Breast epithelium (tissue), 4 donors: ENCODE measurements around the gene NOMO2. TPM values are rescaled to one million over a fixed set of nuclear protein-coding genes. Genes with fewer than 3 reads are reported as not detected.
A peak's percentile ranks its signal among the peaks of the same experiment; 100 is the strongest.
"Not testable (repeated sequence)": the region's sequence is repeated elsewhere in the genome, so short reads cannot be mapped to it uniquely, and the experiment has no call there.

Experiments used
- DNase-seq, 2 donors: peaks; one replicate each; pipeline ENCODE4 v3.0.0-alpha.2; 2019; ENCODE audit warnings: low spot score in 2 of 2
- H3K27ac ChIP-seq, 2 donors: fragments of 200-600 bp; sonication (generic) in 1 of 2; one replicate each; pipeline ENCODE4 v1.5.1; 2016 to 2019; ENCODE audit warnings: mild to moderate bottlenecking in 1 of 2
- H3K27me3 ChIP-seq, 2 donors: fragments of 200-600 bp; sonication (generic) in 1 of 2; one replicate each; pipeline versions ENCODE4 v1.5.1 to v1.6.0; 2017 to 2019; ENCODE audit warnings: control low read depth in 1 of 2, mild to moderate bottlenecking in 1 of 2
- H3K36me3 ChIP-seq: fragments of 200-600 bp; one replicate; pipeline ENCODE4 v1.5.1; 2019
- H3K4me1 ChIP-seq, 2 donors: fragments of 200-600 bp; sonication (generic); one replicate each; pipeline ENCODE4 v1.5.1; 2016 to 2019; ENCODE audit warnings: control low read depth in 1 of 2
- H3K4me3 ChIP-seq, 3 donors: fragments of 200-600 bp; sonication (generic); 1 replicate in 2 of 3; 2 replicates in 1 of 3; pipeline ENCODE4 v1.5.1; 2016 to 2019; ENCODE audit warnings: mild to moderate bottlenecking in 3 of 3, moderate library complexity in 2 of 3
- H3K9me3 ChIP-seq, 2 donors: fragments of 200-600 bp; sonication (generic) in 1 of 2; one replicate each; pipeline ENCODE4 v1.5.1; 2016 to 2019; ENCODE audit warnings: control low read depth in 1 of 2
- intact Hi-C: fragments of 100-400 bp; cut with DNase I; formaldehyde crosslinking; loops from one replicate; pipeline ENCODE4 v1.15.1; 2023; ENCODE audit warnings: low total_unique reads
- total RNA-seq, 3 donors: library from RNA; depleted of rRNA; stranded (reverse); fragments of >200 nt; gene quantifications; one replicate each; pipeline ENCODE4 v1.1.0, GENCODE V29; 2016

The NOMO2 gene, protein sequence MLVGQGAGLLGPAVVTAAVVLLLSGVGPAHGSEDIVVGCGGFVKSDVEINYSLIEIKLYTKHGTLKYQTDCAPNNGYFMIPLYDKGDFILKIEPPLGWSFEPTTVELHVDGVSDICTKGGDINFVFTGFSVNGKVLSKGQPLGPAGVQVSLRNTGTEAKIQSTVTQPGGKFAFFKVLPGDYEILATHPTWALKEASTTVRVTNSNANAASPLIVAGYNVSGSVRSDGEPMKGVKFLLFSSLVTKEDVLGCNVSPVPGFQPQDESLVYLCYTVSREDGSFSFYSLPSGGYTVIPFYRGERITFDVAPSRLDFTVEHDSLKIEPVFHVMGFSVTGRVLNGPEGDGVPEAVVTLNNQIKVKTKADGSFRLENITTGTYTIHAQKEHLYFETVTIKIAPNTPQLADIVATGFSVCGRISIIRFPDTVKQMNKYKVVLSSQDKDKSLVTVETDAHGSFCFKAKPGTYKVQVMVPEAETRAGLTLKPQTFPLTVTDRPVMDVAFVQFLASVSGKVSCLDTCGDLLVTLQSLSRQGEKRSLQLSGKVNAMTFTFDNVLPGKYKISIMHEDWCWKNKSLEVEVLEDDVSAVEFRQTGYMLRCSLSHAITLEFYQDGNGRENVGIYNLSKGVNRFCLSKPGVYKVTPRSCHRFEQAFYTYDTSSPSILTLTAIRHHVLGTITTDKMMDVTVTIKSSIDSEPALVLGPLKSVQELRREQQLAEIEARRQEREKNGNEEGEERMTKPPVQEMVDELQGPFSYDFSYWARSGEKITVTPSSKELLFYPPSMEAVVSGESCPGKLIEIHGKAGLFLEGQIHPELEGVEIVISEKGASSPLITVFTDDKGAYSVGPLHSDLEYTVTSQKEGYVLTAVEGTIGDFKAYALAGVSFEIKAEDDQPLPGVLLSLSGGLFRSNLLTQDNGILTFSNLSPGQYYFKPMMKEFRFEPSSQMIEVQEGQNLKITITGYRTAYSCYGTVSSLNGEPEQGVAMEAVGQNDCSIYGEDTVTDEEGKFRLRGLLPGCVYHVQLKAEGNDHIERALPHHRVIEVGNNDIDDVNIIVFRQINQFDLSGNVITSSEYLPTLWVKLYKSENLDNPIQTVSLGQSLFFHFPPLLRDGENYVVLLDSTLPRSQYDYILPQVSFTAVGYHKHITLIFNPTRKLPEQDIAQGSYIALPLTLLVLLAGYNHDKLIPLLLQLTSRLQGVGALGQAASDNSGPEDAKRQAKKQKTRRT
- 10 to 100 TPM; 39.5 to 67.2 (median 49.3) TPM for total RNA-seq

DNA sequence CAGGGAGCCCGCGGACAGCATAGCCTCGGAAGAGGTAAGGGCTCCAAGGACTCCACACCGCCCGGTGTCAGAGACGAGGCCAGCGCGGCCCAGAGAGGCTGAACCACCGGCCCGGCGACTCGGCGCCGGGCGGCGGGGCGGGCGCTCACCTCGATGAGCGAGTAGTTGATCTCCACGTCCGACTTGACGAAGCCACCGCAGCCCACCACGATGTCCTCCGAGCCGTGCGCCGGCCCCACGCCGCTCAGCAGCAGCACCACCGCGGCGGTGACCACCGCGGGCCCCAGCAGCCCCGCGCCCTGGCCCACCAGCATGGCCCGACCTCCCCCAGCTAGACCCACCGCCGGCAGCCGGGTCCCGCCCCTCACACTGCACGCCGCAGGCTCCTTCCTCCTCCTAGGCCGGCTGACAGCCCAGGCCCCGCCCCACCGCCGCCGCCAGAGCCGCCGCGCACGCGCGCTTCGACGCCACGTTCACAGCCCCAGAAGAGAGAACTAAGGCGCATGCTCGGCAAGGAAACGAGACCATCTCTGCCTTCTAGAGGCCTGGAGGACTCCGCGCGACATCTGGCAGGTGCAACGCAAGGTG, at the start of gene NOMO2:
Gene NOMO2, minus strand, starts transcription at position 371 of the 588 bp plus-strand sequence. Its CDS starts 57 bp downstream, at position 314.
- H3K27me3 ChIP-seq, H3K4me1 ChIP-seq, H3K9me3 ChIP-seq, intact Hi-C loops, H3K36me3 ChIP-seq: not testable (repeated sequence)
- peak; percentile 84 to 85 for DNase-seq
- H3K4me3 ChIP-seq: peak within 1 kb of the TSS; percentile 49 to 72 (median 59)
- H3K27ac ChIP-seq: peak within 1 kb of the TSS in 1 of 2 donors; percentile 63

DNA sequence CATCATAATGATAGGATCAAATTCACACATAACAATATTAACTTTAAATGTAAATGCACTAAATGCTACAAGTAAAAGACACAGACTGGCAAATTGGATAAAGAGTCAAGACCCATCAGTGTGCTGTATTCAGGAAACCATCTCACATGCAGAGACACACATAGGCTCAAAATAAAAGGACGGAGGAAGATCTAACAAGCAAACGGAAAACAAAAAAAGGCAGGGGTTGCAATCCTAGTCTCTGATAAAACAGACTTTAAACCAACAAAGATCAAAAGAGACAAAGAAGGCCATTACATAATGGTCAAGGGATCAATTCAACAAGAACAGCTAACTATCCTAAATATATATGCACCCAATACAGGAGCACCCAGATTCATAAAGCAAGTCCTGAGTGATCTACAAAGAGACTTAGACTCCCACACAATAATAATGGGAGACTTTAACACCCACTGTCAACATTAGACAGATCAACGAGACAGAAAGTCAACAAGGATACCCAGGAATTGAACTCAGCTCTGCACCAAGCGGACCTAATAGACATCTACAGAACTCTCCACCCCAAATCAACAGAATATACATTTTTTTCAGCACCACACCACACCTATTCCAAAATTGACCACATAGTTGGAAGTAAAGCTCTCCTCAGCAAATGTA, 48.4 kb upstream of the NOMO2 start:
- intact Hi-C loops, H3K4me1 ChIP-seq, H3K27me3 ChIP-seq, H3K9me3 ChIP-seq, DNase-seq, H3K27ac ChIP-seq, H3K4me3 ChIP-seq, H3K36me3 ChIP-seq: not testable (repeated sequence)

DNA sequence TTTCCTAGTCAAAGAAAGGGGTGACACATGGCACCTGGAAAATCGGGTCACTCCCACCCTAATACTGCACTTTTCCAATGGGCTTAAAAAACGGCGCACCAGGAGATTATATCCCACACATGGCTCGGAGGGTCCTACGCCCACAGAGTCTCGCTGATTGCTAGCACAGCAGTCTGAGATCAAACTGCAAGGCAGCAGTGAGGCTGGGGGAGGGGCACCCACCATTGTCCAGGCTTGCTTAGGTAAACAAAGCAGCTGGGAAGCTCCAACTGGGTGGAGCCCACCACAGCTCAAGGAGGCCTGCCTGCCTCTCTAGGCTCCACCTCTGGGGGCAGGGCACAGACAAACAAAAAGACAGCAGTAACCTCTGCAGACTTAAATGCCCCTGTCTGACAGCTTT, 46.4 kb upstream of the NOMO2 start:
- H3K36me3 ChIP-seq, intact Hi-C loops, DNase-seq: not testable (repeated sequence)

DNA sequence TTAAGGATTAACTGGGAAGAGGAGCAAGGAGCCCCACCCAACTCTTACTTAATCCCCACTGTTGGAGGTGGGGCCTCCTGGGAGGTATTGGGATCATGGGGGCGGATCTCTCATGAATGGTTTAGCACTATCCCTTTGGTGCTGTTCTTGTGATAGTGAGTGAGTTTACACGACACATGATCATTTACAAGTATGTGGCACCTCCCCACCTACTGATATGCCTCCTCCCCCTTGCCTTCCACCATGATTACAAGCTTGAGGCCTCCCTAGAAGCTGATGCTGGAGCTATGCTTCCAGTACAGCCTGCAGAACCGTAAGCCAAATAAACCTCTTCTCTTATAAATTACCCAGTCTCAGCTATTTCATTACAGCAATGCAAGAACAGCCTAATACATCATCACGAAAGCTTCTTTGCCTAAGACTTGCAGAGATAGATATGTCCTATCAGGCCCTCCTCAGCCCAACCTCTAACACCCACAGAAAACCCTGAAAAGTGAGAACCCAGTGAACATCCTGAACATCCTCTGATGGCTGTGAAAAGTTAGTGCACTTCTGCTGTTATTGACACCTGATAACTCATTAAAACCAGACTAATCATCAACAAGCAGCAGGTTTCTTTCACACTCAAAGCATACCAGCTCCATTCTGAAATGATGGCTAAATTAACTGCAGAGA, 41.8 kb upstream of the NOMO2 start:
- H3K27me3 ChIP-seq, H3K27ac ChIP-seq, intact Hi-C loops: not testable (repeated sequence)

More for the DNA sequence above, 46.4 kb upstream of the NOMO2 start:
- H3K9me3 ChIP-seq, H3K27ac ChIP-seq, H3K4me1 ChIP-seq, H3K4me3 ChIP-seq, H3K27me3 ChIP-seq: not testable (repeated sequence)

DNA sequence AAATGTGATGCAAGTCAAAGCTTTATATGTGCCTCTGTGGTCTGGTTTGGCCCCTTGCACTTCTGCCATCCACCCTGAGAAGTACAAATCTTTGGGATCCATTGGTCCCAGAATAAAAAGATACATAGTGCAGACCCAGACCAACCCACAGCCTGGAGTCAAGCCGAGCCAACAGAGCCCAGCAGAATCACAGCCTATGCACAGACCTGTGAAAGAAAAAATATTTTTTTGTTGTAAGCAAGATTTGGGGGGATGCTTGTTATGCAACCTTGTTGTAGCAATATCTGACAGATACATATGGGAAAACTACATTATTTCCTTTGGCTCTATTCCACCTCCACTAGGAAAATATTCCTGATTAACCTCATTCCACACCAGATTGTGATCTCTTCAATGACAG, 36.7 kb upstream of the NOMO2 start:
- H3K4me3 ChIP-seq, H3K9me3 ChIP-seq, H3K4me1 ChIP-seq, H3K27ac ChIP-seq, H3K36me3 ChIP-seq, intact Hi-C loops, H3K27me3 ChIP-seq, DNase-seq: not testable (repeated sequence)

More for the DNA sequence above, 41.8 kb upstream of the NOMO2 start:
- H3K4me1 ChIP-seq, H3K9me3 ChIP-seq, H3K36me3 ChIP-seq, H3K4me3 ChIP-seq, DNase-seq: not testable (repeated sequence)

DNA sequence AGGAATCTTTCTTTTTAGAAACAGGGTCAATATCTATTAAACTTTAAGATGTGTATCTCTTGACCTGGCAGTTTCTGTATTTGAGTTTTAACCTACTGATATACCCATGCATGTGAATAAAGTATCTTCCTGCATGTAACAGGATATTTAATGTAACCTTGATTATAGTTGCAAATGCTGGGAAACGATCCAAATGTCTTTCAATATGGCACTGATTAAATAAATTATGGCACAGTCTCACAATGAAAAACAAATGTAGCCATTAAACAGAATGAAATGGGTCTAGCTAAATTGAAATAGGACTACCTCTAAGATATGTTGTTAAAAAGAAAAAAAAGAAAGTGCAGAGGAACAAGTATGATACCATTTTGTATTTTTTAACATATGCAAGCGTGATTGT, 35.8 kb upstream of the NOMO2 start:
- H3K36me3 ChIP-seq, H3K9me3 ChIP-seq, H3K27me3 ChIP-seq, DNase-seq, intact Hi-C loops, H3K27ac ChIP-seq, H3K4me3 ChIP-seq, H3K4me1 ChIP-seq: not testable (repeated sequence)

DNA sequence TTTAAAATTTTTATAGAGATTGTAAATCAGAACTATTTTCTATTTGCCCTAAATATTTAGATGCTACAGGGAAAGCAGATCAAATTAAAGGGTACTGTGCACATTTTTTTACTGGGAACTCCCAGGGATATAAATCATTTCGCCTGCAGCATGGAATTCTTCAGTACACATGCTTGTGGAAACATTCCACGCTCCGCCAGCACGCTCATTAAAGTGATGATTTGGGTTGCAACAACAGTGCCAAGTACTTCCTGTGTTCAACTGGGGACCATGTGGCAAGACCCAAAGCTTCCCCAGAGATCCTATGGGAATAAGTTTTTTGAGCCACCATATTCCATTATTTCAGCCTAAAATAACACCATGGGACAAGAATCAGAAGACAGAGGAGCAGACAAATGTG, 35.4 kb upstream of the NOMO2 start:
- DNase-seq, H3K27me3 ChIP-seq, intact Hi-C loops: not testable (repeated sequence)

DNA sequence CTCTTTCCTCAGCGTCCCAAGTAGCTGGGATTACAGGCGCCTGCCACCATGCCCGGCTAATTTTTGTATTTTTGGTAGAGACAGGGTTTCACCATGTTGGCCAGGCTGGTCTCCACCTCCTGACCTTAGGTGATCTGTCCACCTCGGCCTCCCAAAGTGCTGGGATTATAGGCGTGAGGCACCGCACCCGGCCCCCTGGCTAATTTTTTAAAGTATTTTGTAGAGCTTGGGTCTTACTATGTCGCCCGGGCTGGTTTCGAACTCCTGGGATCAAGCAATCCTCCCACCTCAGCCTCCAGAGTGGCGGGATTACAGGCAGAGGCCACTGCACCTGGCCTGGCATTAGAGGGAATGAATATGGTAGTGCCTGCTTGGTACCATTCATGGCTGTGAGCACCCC, 33.9 kb upstream of the NOMO2 start:
- intact Hi-C loops, DNase-seq, H3K4me3 ChIP-seq, H3K27ac ChIP-seq, H3K9me3 ChIP-seq, H3K4me1 ChIP-seq, H3K27me3 ChIP-seq, H3K36me3 ChIP-seq: not testable (repeated sequence)

More for the DNA sequence above, 35.4 kb upstream of the NOMO2 start:
- H3K9me3 ChIP-seq, H3K36me3 ChIP-seq, H3K27ac ChIP-seq, H3K4me3 ChIP-seq, H3K4me1 ChIP-seq: not testable (repeated sequence)

DNA sequence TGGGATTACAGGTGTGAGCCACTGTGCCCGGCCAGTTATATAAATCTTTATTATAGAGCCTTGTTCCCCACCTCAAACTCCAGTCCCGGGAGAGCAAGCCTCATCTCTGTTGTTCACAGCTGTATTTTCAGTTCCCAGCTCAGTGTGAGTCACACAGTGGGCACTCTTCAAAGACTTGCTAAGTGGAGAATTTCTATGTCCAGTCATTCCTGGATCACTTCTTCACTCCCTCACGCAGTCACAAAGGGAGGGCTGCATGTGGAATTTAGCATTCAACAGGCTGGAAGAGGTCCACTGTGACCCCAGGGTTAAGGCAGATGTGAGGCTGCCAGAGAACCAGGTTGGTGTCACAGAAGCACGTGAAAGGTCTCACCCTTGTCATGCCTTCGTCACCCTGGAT, 33.0 kb upstream of the NOMO2 start:
- H3K27me3 ChIP-seq, H3K4me1 ChIP-seq, H3K9me3 ChIP-seq, H3K27ac ChIP-seq, H3K4me3 ChIP-seq, intact Hi-C loops, H3K36me3 ChIP-seq, DNase-seq: not testable (repeated sequence)

DNA sequence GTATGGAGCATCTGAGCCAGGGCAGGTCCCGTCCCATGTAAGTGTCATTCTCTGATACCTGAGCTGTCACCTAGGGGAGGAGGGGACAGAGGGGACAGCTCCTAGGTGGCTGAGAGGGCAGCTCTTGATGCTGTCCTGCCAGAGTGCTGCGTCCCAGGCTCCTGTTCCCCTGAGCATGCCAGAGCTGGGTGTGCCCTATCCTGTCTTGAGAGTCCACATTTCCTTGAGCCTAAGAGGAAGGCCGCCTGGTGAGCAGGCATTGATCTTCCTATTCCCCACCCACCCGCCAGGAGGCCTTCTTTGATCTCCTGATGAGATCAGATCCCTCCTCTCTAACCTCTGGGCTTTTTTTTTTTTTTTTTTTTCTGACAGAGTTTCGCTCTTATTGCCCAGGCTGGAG, 32.0 kb upstream of the NOMO2 start:
- H3K4me1 ChIP-seq, intact Hi-C loops, H3K27me3 ChIP-seq, H3K4me3 ChIP-seq, H3K27ac ChIP-seq, H3K9me3 ChIP-seq, H3K36me3 ChIP-seq, DNase-seq: not testable (repeated sequence)

DNA sequence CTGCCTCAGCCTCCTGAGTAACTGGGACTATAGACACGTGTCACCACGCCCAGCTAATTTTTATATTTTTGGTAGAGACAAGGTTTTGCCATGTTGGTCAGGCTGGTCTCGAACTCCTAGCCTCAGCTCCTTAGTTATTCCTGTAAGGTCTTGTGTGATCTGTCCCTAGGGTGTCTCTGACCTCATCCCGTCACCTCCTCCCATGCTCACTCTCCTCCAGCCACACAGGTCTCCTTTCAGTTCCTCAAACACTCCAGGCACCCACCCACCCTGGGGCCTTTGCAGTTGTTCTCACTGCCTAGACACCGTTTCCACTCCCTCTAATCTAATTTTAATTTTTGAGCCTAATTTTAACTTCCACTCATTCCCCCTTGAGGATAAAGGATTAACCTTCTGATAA, 31.1 kb upstream of the NOMO2 start:
- H3K36me3 ChIP-seq, H3K4me3 ChIP-seq, DNase-seq, H3K27me3 ChIP-seq, H3K27ac ChIP-seq, H3K4me1 ChIP-seq, intact Hi-C loops, H3K9me3 ChIP-seq: not testable (repeated sequence)

DNA sequence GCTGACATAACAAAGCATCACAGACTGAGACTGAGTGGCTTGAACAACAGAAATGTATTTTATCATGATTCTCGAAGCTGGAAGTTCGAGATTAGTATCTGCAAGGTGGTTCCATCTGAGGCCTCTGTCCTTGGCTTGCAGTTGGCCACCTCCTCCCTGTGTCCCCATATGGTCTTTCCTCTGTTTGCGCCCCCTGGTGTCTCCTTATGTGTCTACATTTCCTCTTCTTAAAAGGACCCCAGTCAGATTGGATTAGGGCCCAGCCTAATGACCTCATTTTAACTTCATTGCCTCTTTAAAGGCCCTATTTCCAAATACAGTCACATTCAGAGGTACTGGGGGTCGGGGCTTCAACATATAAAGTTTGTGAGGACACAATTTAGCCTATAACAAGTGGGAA, 30.0 kb upstream of the NOMO2 start:
- intact Hi-C loops, H3K4me1 ChIP-seq, DNase-seq, H3K27me3 ChIP-seq, H3K27ac ChIP-seq, H3K36me3 ChIP-seq, H3K9me3 ChIP-seq, H3K4me3 ChIP-seq: not testable (repeated sequence)
